GM12878 (cell line): ENCODE data around the gene SIRT3. TPM values are rescaled to one million over a fixed set of nuclear protein-coding genes. Genes with fewer than 3 reads are reported as not detected.
"Not testable (repeated sequence)": the region's sequence is repeated elsewhere in the genome, so short reads cannot be mapped to it uniquely, and the experiment has no call there.

Experiments used
- ATAC-seq: fragments of 200-7000 bp; cut with Tn5 transposase; 3 replicates; pipeline ENCODE4 v1.9.1; 2020; ENCODE audit warnings: mild to moderate bottlenecking, moderate library complexity
- BruUV-seq: library from RNA; stranded (reverse); fragments of 400-500 nt; replicated peaks from 2 replicates; lab custom pipeline; 2021; lab: Mats Ljungman, UMichigan
- CTCF ChIA-PET: fragments of 300-600 bp; sonication (Branson Sonifier 250); formaldehyde crosslinking; extraction: SDS; loops from one replicate; lab custom pipeline; 2021; ENCODE audit warnings: inconsistent platforms; lab: Yijun Ruan, JAX
- POLR2A ChIA-PET: fragments of 350-600 bp; formaldehyde crosslinking; extraction: SDS; loops from one replicate; lab custom pipeline; 2021; ENCODE audit warnings: inconsistent platforms; lab: Charles Lee
- RAD21 ChIA-PET: fragments of 300-600 bp; sonication (Branson Sonifier 250); formaldehyde crosslinking; loops from one replicate; lab custom pipeline; 2023; ENCODE audit warnings: antibody characterized with exemption; ENCODE audit not compliant: unreplicated experiment; lab: Charles Lee
- SMC1A ChIA-PET: fragments of 300-600 bp; sonication (Branson Sonifier 250); formaldehyde crosslinking; loops from one replicate; lab custom pipeline; 2023; ENCODE audit not compliant: unreplicated experiment, uncharacterized antibody; lab: Charles Lee
- DNase-seq: peaks from one replicate; pipeline ENCODE4 v3.0.0-alpha.2; 2011; ENCODE audit warnings: low read depth, low spot score
- FAIRE-seq: peaks from 3 replicates; lab custom pipeline; 2011; peaks lifted over from hg19 to GRCh38; lab: Jason Lieb, UNC
- H2AFZ ChIP-seq: 2 replicates; pipeline ENCODE4 v1.6.0; 2011; ENCODE audit warnings: low read depth, low read length, control low read depth; ENCODE audit not compliant: control insufficient read depth
- H3K27ac ChIP-seq: 2 replicates; pipeline ENCODE4 v1.5.1; 2011; ENCODE audit warnings: control low read depth; ENCODE audit not compliant: control insufficient read depth, insufficient read depth
- H3K27me3 ChIP-seq, 2 experiments: replicated peaks in 1 of 2; 2 replicates each; pipeline versions ENCODE4 v1.6.0 to v1.6.1; 2011; ENCODE audit warnings: low read length in 1 of 2; ENCODE audit not compliant: control insufficient read depth in 2 of 2, insufficient read depth in 2 of 2
- H3K36me3 ChIP-seq, 2 experiments: 2 replicates each; pipeline ENCODE4 v1.5.1; 2011; ENCODE audit warnings: low read length in 1 of 2; ENCODE audit not compliant: control insufficient read depth in 2 of 2, insufficient read depth in 2 of 2
- H3K4me1 ChIP-seq: 2 replicates; pipeline ENCODE4 v1.6.1; 2011; ENCODE audit warnings: mild to moderate bottlenecking, low read length, moderate library complexity, mixed read lengths; ENCODE audit not compliant: control insufficient read depth, insufficient read depth
- H3K4me2 ChIP-seq: 2 replicates; pipeline ENCODE4 v1.6.0; 2011; ENCODE audit warnings: control low read depth; ENCODE audit not compliant: control insufficient read depth, insufficient read depth
- H3K4me3 ChIP-seq: fragments of 200-600 bp; sonication (generic); 2 replicates; pipeline ENCODE4 v1.5.1; 2016
- H3K79me2 ChIP-seq: 2 replicates; pipeline ENCODE4 v1.6.0; 2011; ENCODE audit warnings: low read length; ENCODE audit not compliant: control insufficient read depth, insufficient read depth
- H3K9ac ChIP-seq: 2 replicates; pipeline ENCODE4 v1.8.0; 2011; ENCODE audit warnings: low read length, control low read depth, mixed read lengths; ENCODE audit not compliant: control insufficient read depth, insufficient read depth
- H3K9me3 ChIP-seq: replicated peaks from 3 replicates; pipeline ENCODE4 v1.5.1; 2011; ENCODE audit warnings: mild to moderate bottlenecking, low read length; ENCODE audit not compliant: control insufficient read depth, insufficient read depth
- H4K20me1 ChIP-seq: 2 replicates; pipeline ENCODE4 v1.6.0; 2011; ENCODE audit not compliant: control insufficient read depth, insufficient read depth
- CTCF ChIP-seq, 3 experiments: IDR thresholded peaks in 2 of 3; conservative IDR thresholded peaks in 1 of 3; 2 replicates each; pipeline ENCODE4 v1.5.1; 2011; ENCODE audit warnings: low read depth in 3 of 3, low read length in 3 of 3, mild to moderate bottlenecking in 3 of 3, control low read depth in 2 of 3, moderate library complexity in 2 of 3, inconsistent platforms in 1 of 3, mixed read lengths in 1 of 3; ENCODE audit not compliant: control insufficient read depth in 2 of 3, insufficient read depth in 1 of 3; ENCODE audit errors: extremely low read depth in 1 of 3
- WGBS: methylation state at CpG from one replicate; pipeline ENCODE4 v1.1.6; 2016; ENCODE audit warnings: low lambda C conversion rate; ENCODE audit not compliant: insufficient replicate concordance, insufficient coverage; ENCODE audit errors: missing lambda C conversion rate; 5-methylcytosine and 5-hydroxymethylcytosine counted together
- in situ Hi-C: fragments of 300-500 bp; cut with MboI; formaldehyde crosslinking; loops from 9 replicates; pipeline ENCODE4 v1.14.3; 2018; ENCODE audit warnings: mixed read lengths
- intact Hi-C: fragments of 100-400 bp; cut with micrococcal nuclease; formaldehyde crosslinking; loops from one replicate; pipeline ENCODE4 v1.14.2; 2022; ENCODE audit not compliant: unreplicated experiment
- polyA plus RNA-seq, 11 experiments: library from polyadenylated mRNA; depleted of rRNA in 4 of 11; unstranded in 6 of 11; stranded (reverse) in 5 of 11; fragments of >200 nt; fragmentation: Nextera tagmentation in 4 of 11; fragmentation: Illumina TruSeq in 1 of 11; extraction: Ambion mirVana in 4 of 11; extraction: Trizol in 1 of 11; gene quantifications; 1 replicate in 1 of 11; 2 replicates in 10 of 11; pipeline versions ENCODE4 v1.2.1 to v1.2.3, GENCODE V29; 2011 to 2016; ENCODE audit warnings: inconsistent platforms in 2 of 11, missing spikeins in 2 of 11, low read depth in 1 of 11
- total RNA-seq, 4 experiments: library from RNA; depleted of rRNA in 3 of 4; stranded (reverse); fragments of >200 nt in 3 of 4; fragmentation: Illumina TruSeq in 1 of 4; extraction: Trizol in 1 of 4; gene quantifications; 2 replicates each; pipeline versions ENCODE4 v1.2.1 to v1.2.3, GENCODE V29; 2013 to 2021

SIRT3 gene
- total and polyA plus RNA-seq, 10 of the 15 experiments (the other 5 are each of a cell fraction or from before 2014, with no cell fraction given) = 0.90 to 23.2 (median 12.6) TPM

GRCh38 chr11:191490-192478 lies 44.4 kb downstream of the SIRT3 start:
- in situ Hi-C loops, H3K27me3 ChIP-seq, H2AFZ ChIP-seq, H3K4me2 ChIP-seq, RAD21 ChIA-PET, intact Hi-C loops, H3K27ac ChIP-seq, H3K4me1 ChIP-seq, BruUV-seq, H4K20me1 ChIP-seq, H3K4me3 ChIP-seq, H3K9ac ChIP-seq, POLR2A ChIA-PET, H3K9me3 ChIP-seq, DNase-seq, CTCF ChIA-PET, H3K79me2 ChIP-seq, H3K36me3 ChIP-seq, SMC1A ChIA-PET: not testable (repeated sequence)
- peak; percentile 66 for ATAC-seq
- WGBS = 23% methylated on average over 4 of the region's 8 CpGs
- 0 out of 6 replicates have a peak, but pooled peaks of 1 of the 3 experiments have one; percentile 12 for TF ChIP-seq CTCF (IDR thresholded peaks at IDR 0.05 in 2 of 3, conservative IDR thresholded peaks at IDR 0.05 in 1 of 3; ENCODE audit: control insufficient read depth in 2 of 3, extremely low read depth in 1 of 3, insufficient read depth in 1 of 3, low read depth in 3 of 3, low read length in 3 of 3)
- peak; percentile 97 for FAIRE-seq

- H4K20me1 ChIP-seq, H3K27me3 ChIP-seq, RAD21 ChIA-PET, BruUV-seq, ATAC-seq, H2AFZ ChIP-seq, FAIRE-seq, H3K27ac ChIP-seq, H3K36me3 ChIP-seq, H3K9ac ChIP-seq, in situ Hi-C loops, H3K4me2 ChIP-seq, DNase-seq, SMC1A ChIA-PET, H3K9me3 ChIP-seq, intact Hi-C loops, H3K79me2 ChIP-seq, H3K4me3 ChIP-seq, POLR2A ChIA-PET, H3K4me1 ChIP-seq: not testable (repeated sequence)
- CTCF ChIA-PET = interaction anchor here (0.6 kb wide), 1 partner anchor 81 kb away, joined by 3 read pairs; no protein-coding TSS in a partner anchor
- WGBS = 69% methylated on average over 5 of the region's 5 CpGs
Measured at GRCh38 chr11:190546-190945, 45.6 kb downstream of the SIRT3 start.
